Neural crest cell (in vitro differentiated cells): ENCODE data around the gene SBF2. TPM values are rescaled to one million over a fixed set of nuclear protein-coding genes. Genes with fewer than 3 reads are reported as not detected.

Experiments
- DNase-seq: peaks from one replicate; pipeline ENCODE4 v3.0.0; 2021; ENCODE audit warnings: low read depth, mixed read lengths, low spot score
- H3K27ac Mint-ChIP-seq: one replicate; pipeline ENCODE4 v1.8.0; 2021; ENCODE audit warnings: mild to moderate bottlenecking, mixed read lengths; ENCODE audit not compliant: unreplicated experiment
- H3K27me3 Mint-ChIP-seq: 2 replicates; pipeline ENCODE4 v1.8.0; 2021; ENCODE audit warnings: low read depth, mild to moderate bottlenecking, mixed read lengths
- H3K36me3 Mint-ChIP-seq: 2 replicates; pipeline ENCODE4 v1.8.0; 2021; ENCODE audit warnings: low read depth, mild to moderate bottlenecking, mixed read lengths
- H3K4me1 Mint-ChIP-seq: 2 replicates; pipeline ENCODE4 v1.8.0; 2021; ENCODE audit warnings: mixed read lengths
- H3K4me3 Mint-ChIP-seq: one replicate; pipeline ENCODE4 v1.8.0; 2021; ENCODE audit warnings: mild to moderate bottlenecking, mixed read lengths
- H3K9me3 Mint-ChIP-seq: 2 replicates; pipeline ENCODE4 v1.8.0; 2021; ENCODE audit warnings: mixed read lengths
- CTCF ChIP-seq: fragments of 200-600 bp; sonication (generic); conservative IDR thresholded peaks from 2 replicates; pipeline ENCODE4 v1.5.0; 2021; ENCODE audit warnings: antibody characterized with exemption, mild to moderate bottlenecking
- total RNA-seq: library from RNA; stranded (reverse); gene quantifications from 2 replicates; pipeline ENCODE4 v1.2.1, GENCODE V29; 2021

SBF2 gene
- total RNA-seq, 1 donor from 2014 or later = 30.2 TPM

- Mint-ChIP-seq H3K36me3 (peaks cover 3% of the 10 kb centered on the region), H3K27ac (no peak overlapping the region), H3K4me3 (no peak overlapping the region), H3K4me1 (no peaks in the 10 kb centered on the region), H3K9me3 (no peaks in the 10 kb centered on the region), H3K27me3 (no peaks in the 10 kb centered on the region)
- TF ChIP-seq CTCF = no peak
- DNase-seq = no peak
These were observed 467.6 kb downstream of the SBF2 start for GRCh38 chr11:9826390-9826789.

- no peaks in the 10 kb centered on the region for H3K9me3 Mint-ChIP-seq
- no peak overlapping the region for H3K4me3 Mint-ChIP-seq
- TF ChIP-seq CTCF = no peak
- H3K27me3 Mint-ChIP-seq = no peaks in the 10 kb centered on the region
- H3K36me3 Mint-ChIP-seq = peaks cover 3% of the 10 kb centered on the region
- no peak overlapping the region for H3K27ac Mint-ChIP-seq
- H3K4me1 Mint-ChIP-seq = no peaks in the 10 kb centered on the region
- no peak for DNase-seq
These were observed 468.1 kb downstream of the SBF2 start for GRCh38 chr11:9825895-9826294.

- no peaks in the 10 kb centered on the region for H3K27me3 Mint-ChIP-seq
- H3K4me1 Mint-ChIP-seq = no peaks in the 10 kb centered on the region
- no peaks in the 10 kb centered on the region for H3K9me3 Mint-ChIP-seq
These were observed 468.7 kb downstream of the SBF2 start for GRCh38 chr11:9825315-9825714.

GRCh38 chr11:9823887-9824385 is 470.1 kb downstream of the SBF2 start:
- TF ChIP-seq CTCF = no peak
- Mint-ChIP-seq H3K4me3 (no peak overlapping the region), H3K9me3 (no peaks in the 10 kb centered on the region), H3K4me1 (no peaks in the 10 kb centered on the region), H3K36me3 (peaks cover 3% of the 10 kb centered on the region), H3K27ac (no peak overlapping the region), H3K27me3 (no peaks in the 10 kb centered on the region)
- DNase-seq = no peak

More at GRCh38 chr11:9825315-9825714, 468.7 kb downstream of the SBF2 start:
- H3K36me3 Mint-ChIP-seq = peaks cover 3% of the 10 kb centered on the region
- no peak overlapping the region for H3K27ac Mint-ChIP-seq
- TF ChIP-seq CTCF = no peak
- DNase-seq = no peak
- no peak overlapping the region for H3K4me3 Mint-ChIP-seq

- Mint-ChIP-seq H3K36me3 (peaks cover 3% of the 10 kb centered on the region), H3K27me3 (no peaks in the 10 kb centered on the region), H3K9me3 (no peaks in the 10 kb centered on the region), H3K4me3 (no peak overlapping the region), H3K4me1 (no peaks in the 10 kb centered on the region), H3K27ac (peak overlapping the region; percentile 44)
- no peak for TF ChIP-seq CTCF
- DNase-seq = no peak
These were observed 470.6 kb downstream of the SBF2 start for GRCh38 chr11:9823439-9823838.
